PC-3 (cell line): ENCODE results near the gene SPOP. TPM values are rescaled to one million over a fixed set of nuclear protein-coding genes. Genes with fewer than 3 reads are reported as not detected.

Experiments used
- ATAC-seq: fragments of 200-7000 bp; cut with Tn5 transposase; 2 replicates; pipeline ENCODE4 v1.9.1; 2020; ENCODE audit warnings: mild to moderate bottlenecking, moderate library complexity
- Bru-seq: library from RNA; stranded (reverse); fragments of 400-500 nt; gene quantifications from one replicate; lab custom pipeline; 2021; lab: Mats Ljungman, UMichigan
- BruChase-seq, 2 experiments: library from RNA; stranded (reverse); fragments of 400-500 nt; gene quantifications; one replicate each; lab custom pipeline; 2021; lab: Mats Ljungman, UMichigan
- BruUV-seq: library from RNA; stranded (reverse); fragments of 400-500 nt; replicated peaks from 2 replicates; lab custom pipeline; 2021; lab: Mats Ljungman, UMichigan
- CTCF ChIA-PET: fragments of 300-600 bp; sonication (Branson Sonifier 250); formaldehyde crosslinking; loops from one replicate; lab custom pipeline; 2022; ENCODE audit warnings: antibody characterized with exemption; lab: Charles Lee
- POLR2A ChIA-PET: fragments of 300-600 bp; sonication (Branson Sonifier 250); formaldehyde crosslinking; loops from one replicate; lab custom pipeline; 2022; ENCODE audit warnings: antibody characterized with exemption; ENCODE audit not compliant: unreplicated experiment; lab: Charles Lee
- DNase-seq: peaks from one replicate; pipeline ENCODE4 v3.0.0-alpha.2; 2015
- H2AFZ ChIP-seq: fragments of 300-600 bp; sonication (generic); 2 replicates; pipeline ENCODE4 v1.6.0; 2016; ENCODE audit warnings: antibody characterized with exemption, low read length
- H3F3A ChIP-seq: fragments of 300-600 bp; sonication (generic); one replicate; pipeline ENCODE4 v1.6.0; 2017; ENCODE audit warnings: antibody characterized with exemption, low read length, control low read depth, mild to moderate bottlenecking; ENCODE audit not compliant: unreplicated experiment
- H3K27ac ChIP-seq: fragments of 300-600 bp; sonication (generic); 2 replicates; pipeline ENCODE4 v1.5.1; 2016; ENCODE audit warnings: mild to moderate bottlenecking, low read length
- H3K27me3 ChIP-seq: fragments of 300-600 bp; sonication (generic); 2 replicates; pipeline ENCODE4 v1.6.1; 2016; ENCODE audit warnings: low read length, mixed read lengths
- H3K36me3 ChIP-seq: fragments of 300-600 bp; sonication (generic); 2 replicates; pipeline ENCODE4 v1.6.1; 2016; ENCODE audit warnings: low read depth, mixed run types, low read length, mixed read lengths
- H3K4me1 ChIP-seq: fragments of 300-600 bp; sonication (generic); 2 replicates; pipeline ENCODE4 v1.5.1; 2016; ENCODE audit warnings: low read length; ENCODE audit not compliant: insufficient read depth
- H3K4me2 ChIP-seq: fragments of 300-600 bp; sonication (generic); 2 replicates; pipeline ENCODE4 v1.6.0; 2016; ENCODE audit warnings: low read length
- H3K4me3 ChIP-seq: fragments of 300-600 bp; sonication (generic); 2 replicates; pipeline ENCODE4 v1.5.1; 2016; ENCODE audit warnings: mild to moderate bottlenecking, low read length, mixed read lengths
- H3K79me2 ChIP-seq: fragments of 300-600 bp; sonication (generic); 2 replicates; pipeline ENCODE4 v1.6.1; 2017; ENCODE audit warnings: low read length, mixed read lengths
- H3K9ac ChIP-seq: fragments of 300-600 bp; sonication (generic); 2 replicates; pipeline ENCODE4 v1.6.0; 2016; ENCODE audit warnings: mild to moderate bottlenecking, low read length
- H3K9me2 ChIP-seq: fragments of 300-600 bp; sonication (generic); replicated peaks from 2 replicates; pipeline ENCODE4 v1.6.1; 2016; ENCODE audit warnings: mixed run types, low read length, mixed read lengths
- H3K9me3 ChIP-seq: fragments of 300-600 bp; sonication (generic); 2 replicates; pipeline ENCODE4 v1.6.1; 2016; ENCODE audit warnings: low read length, mixed read lengths
- H4K20me1 ChIP-seq: fragments of 300-600 bp; sonication (generic); 2 replicates; pipeline ENCODE4 v1.6.1; 2016; ENCODE audit warnings: low read length, mixed read lengths
- CTCF ChIP-seq: fragments of 300-600 bp; sonication (generic); conservative IDR thresholded peaks from 2 replicates; pipeline ENCODE4 v1.5.1; 2017; ENCODE audit warnings: antibody characterized with exemption, low read depth, mild to moderate bottlenecking, low read length
- EZH2 ChIP-seq: fragments of 300-600 bp; sonication (generic); IDR thresholded peaks from one replicate; pipeline ENCODE4 v1.6.1; 2017; ENCODE audit warnings: antibody characterized with exemption, mild to moderate bottlenecking, low read length; ENCODE audit not compliant: unreplicated experiment
- EZH2phosphoT487 ChIP-seq: fragments of 300-600 bp; sonication (generic); IDR thresholded peaks from 2 replicates; pipeline ENCODE4 v1.6.1; 2018; ENCODE audit warnings: mild to moderate bottlenecking, antibody characterized with exemption, low read length, borderline replicate concordance
- intact Hi-C: fragments of 100-400 bp; cut with micrococcal nuclease; formaldehyde crosslinking; loops from 2 replicates; pipeline ENCODE4 v1.9.0; 2023
- long read RNA-seq: library from polyadenylated mRNA; unstranded; transcript quantifications from one replicate; pipeline ENCODE4 v2.0.0, GENCODE V29; 2021; ENCODE audit not compliant: unreplicated experiment
- total RNA-seq: library from RNA; depleted of rRNA; stranded (reverse); fragments of >200 nt; gene quantifications from 2 replicates; pipeline ENCODE4 v1.2.3, GENCODE V29; 2014; rRNA removed

The SPOP gene
- total RNA-seq (52.9 and 54.7 TPM in 2 replicates), Bru-seq, nascent RNA (percentile 90 among the genes with signal in this experiment), BruChase-seq, experiment 1, labeled RNA remaining after a 6-hour chase (percentile 84 among the genes with signal in this experiment), BruChase-seq, experiment 2, labeled RNA remaining after a 2-hour chase (percentile 83 among the genes with signal in this experiment)
- long read RNA-seq, transcript SPOP-202 (11 exons, 2,985 nt), result minor isoform, 9 of 340 reads
- long read RNA-seq, transcript SPOP-221 (1 exons, 2,135 nt), result minor isoform, 106 of 340 reads
- long read RNA-seq, transcript SPOP-201 (11 exons, 2,965 nt), result minor isoform, 24 of 340 reads
- long read RNA-seq, transcript SPOP-206 (10 exons, 1,865 nt), result major isoform, 159 of 340 reads
- long read RNA-seq, partial matches to known transcripts, result 13 of 340 reads
- long read RNA-seq, other reads (novel, unspliced or antisense), result 29 of 340 reads

GRCh38 chr17:49677933-49678847, at the start of gene SPOP:
Gene SPOP (minus strand): TSS chr17:49678097. CDS start chr17:49622810, 55,287 bp downstream.
- POLR2A ChIA-PET, result interaction anchor here (0.8 kb wide), 1 partner anchor 31 kb away, joined by 10 read pairs; no protein-coding TSS in a partner anchor
- H3K36me3 ChIP-seq, result peaks cover 11% of the 10 kb centered on the region; the same call in 1 of the 2 replicates
- intact Hi-C loops, result loop anchor here (5.0 kb wide), 1 partner anchor 41 kb away; no protein-coding TSS in a partner anchor
- no peaks in the 10 kb centered on the region for H3K9me2 ChIP-seq
- CTCF ChIA-PET, result no interaction called here
- no peaks in the 10 kb centered on the region for H3K27me3 ChIP-seq
- DNase-seq (peak; percentile 100), ATAC-seq (peak; percentile 91)
- no TSS peak for BruUV-seq
- H3K27ac ChIP-seq, result peak within 1 kb of the TSS; percentile 71
- no peaks in the 10 kb centered on the region for H3F3A ChIP-seq
- H3K4me3 ChIP-seq, result peak within 1 kb of the TSS; percentile 90
- H3K9ac ChIP-seq, result peak within 1 kb of the TSS; percentile 91
- 0 out of 2 replicates have a peak, but pooled peaks cover 9% of the 10 kb centered on the region for H4K20me1 ChIP-seq
- peaks cover 40% of the 10 kb centered on the region for H3K79me2 ChIP-seq
- peaks cover 24% of the 10 kb centered on the region for H3K4me1 ChIP-seq
- no peaks in the 10 kb centered on the region for H3K9me3 ChIP-seq
- H2AFZ ChIP-seq, result peak within 1 kb of the TSS; percentile 89
- no peak for TF ChIP-seq EZH2
- TF ChIP-seq CTCF, result no peak
- TF ChIP-seq EZH2phosphoT487, result no peak
- peak within 1 kb of the TSS; percentile 99 for H3K4me2 ChIP-seq

GRCh38 chr17:49727380-49727779, 49.5 kb upstream of the SPOP start:
- H3K4me1 ChIP-seq, result no peaks in the 10 kb centered on the region
- no peaks in the 10 kb centered on the region for H3K79me2 ChIP-seq
- H3K4me2 ChIP-seq, result no peak overlapping the region
- no peaks in the 10 kb centered on the region for H3F3A ChIP-seq
- POLR2A ChIA-PET, result no interaction called here
- CTCF ChIA-PET, result no interaction called here
- no peaks in the 10 kb centered on the region for H3K27me3 ChIP-seq
- H2AFZ ChIP-seq, result no peak overlapping the region
- H3K4me3 ChIP-seq, result no peak overlapping the region
- H3K9me2 ChIP-seq, result no peaks in the 10 kb centered on the region
- no peak for ATAC-seq
- BruUV-seq, result no TSS peak
- no peak overlapping the region for H3K9ac ChIP-seq
- H4K20me1 ChIP-seq, result no peaks in the 10 kb centered on the region
- no peaks in the 10 kb centered on the region for H3K36me3 ChIP-seq
- no peak overlapping the region for H3K27ac ChIP-seq
- TF ChIP-seq EZH2phosphoT487 (no peak), CTCF (no peak), EZH2 (no peak)
- no peaks in the 10 kb centered on the region for H3K9me3 ChIP-seq
- no peak for DNase-seq
- intact Hi-C loops, result no loop called here
